ENCODE results near the gene TAX1BP3.
A peak's percentile ranks its signal among the peaks of the same experiment; 100 is the strongest.
"Not testable (repeated sequence)": the region's sequence is repeated elsewhere in the genome, so short reads cannot be mapped to it uniquely, and the experiment has no call there.

Gene TAX1BP3

GRCh38 chr17:3704931-3705717, 36.7 kb upstream of the TAX1BP3 start:
- no peak for TF ChIP-seq CTCF (IDR thresholded peaks at IDR 0.05)
- no peaks in the 10 kb centered on the region for H3K27me3 ChIP-seq
- no peak overlapping the region for H3K27ac ChIP-seq
- H3K36me3 ChIP-seq, result no peaks in the 10 kb centered on the region
- H3K4me1 ChIP-seq (ENCODE audit: control insufficient read depth in 1 of 2, insufficient read depth in 1 of 2, low read depth in 1 of 2, low read length in 1 of 2), result no peaks in the 10 kb centered on the region
- H3K4me3 ChIP-seq (ENCODE audit: low read depth in 1 of 2, low read length in 1 of 2), result no peak overlapping the region
- no peaks in the 10 kb centered on the region for H3K9me3 ChIP-seq

GRCh38 chr17:3702041-3702539, 33.7 kb upstream of the TAX1BP3 start:
- H3K27ac ChIP-seq; H3K9me3 ChIP-seq; H3K4me1 ChIP-seq (ENCODE audit: control insufficient read depth in 1 of 2, insufficient read depth in 1 of 2, low read depth in 1 of 2, low read length in 1 of 2); H3K36me3 ChIP-seq; H3K4me3 ChIP-seq (ENCODE audit: low read depth in 1 of 2, low read length in 1 of 2): not testable (repeated sequence)
- H3K27me3 ChIP-seq, result peaks cover 15% of the 10 kb centered on the region

- TF ChIP-seq CTCF (IDR thresholded peaks at IDR 0.05), result no peak
- H3K27me3 ChIP-seq, result peaks cover 34% of the 10 kb centered on the region
- H3K36me3 ChIP-seq, result no peaks in the 10 kb centered on the region
- H3K9me3 ChIP-seq, result no peaks in the 10 kb centered on the region
- peaks cover 14 to 17% of the 10 kb centered on the region in 2 experiments for H3K4me1 ChIP-seq (ENCODE audit: control insufficient read depth in 1 of 2, insufficient read depth in 1 of 2, low read depth in 1 of 2, low read length in 1 of 2)
- H3K27ac ChIP-seq, result no peak overlapping the region
- H3K4me3 ChIP-seq (ENCODE audit: low read depth in 1 of 2, low read length in 1 of 2), result no peak overlapping the region
Observed at GRCh38 chr17:3699951-3700350, 31.6 kb upstream of the TAX1BP3 start.

- no peak overlapping the region for H3K4me3 ChIP-seq (ENCODE audit: low read depth in 1 of 2, low read length in 1 of 2)
- no peak for TF ChIP-seq CTCF (IDR thresholded peaks at IDR 0.05)
- peaks cover 14 to 17% of the 10 kb centered on the region in 2 experiments for H3K4me1 ChIP-seq (ENCODE audit: control insufficient read depth in 1 of 2, insufficient read depth in 1 of 2, low read depth in 1 of 2, low read length in 1 of 2)
- no peak overlapping the region for H3K27ac ChIP-seq
- peaks cover 52% of the 10 kb centered on the region for H3K27me3 ChIP-seq
- H3K36me3 ChIP-seq, result no peaks in the 10 kb centered on the region
- no peaks in the 10 kb centered on the region for H3K9me3 ChIP-seq
Observed at GRCh38 chr17:3698139-3698538, 29.8 kb upstream of the TAX1BP3 start.

- Histone ChIP-seq H3K27ac (no peak overlapping the region), H3K27me3 (peaks cover 62% of the 10 kb centered on the region)
- no peak for TF ChIP-seq CTCF (IDR thresholded peaks at IDR 0.05)
Observed at GRCh38 chr17:3697103-3697476, 28.7 kb upstream of the TAX1BP3 start.

GRCh38 chr17:3695723-3696411, 27.5 kb upstream of the TAX1BP3 start, which contains the start of gene P2RX5:
P2RX5 (minus strand) TSS chr17:3696155; CDS start chr17:3696005, 150 bp downstream.
- no peaks in the 10 kb centered on the region for H3K9me3 ChIP-seq
- H3K4me3 ChIP-seq (ENCODE audit: low read depth in 1 of 2, low read length in 1 of 2), result peak within 1 kb of the TSS; percentile 61 to 68
- H3K36me3 ChIP-seq, result no peaks in the 10 kb centered on the region
- H3K27ac ChIP-seq, result peak within 1 kb of the TSS; percentile 29
- H3K27me3 ChIP-seq, result peaks cover 62% of the 10 kb centered on the region
- H3K4me1 ChIP-seq (ENCODE audit: control insufficient read depth in 1 of 2, insufficient read depth in 1 of 2, low read depth in 1 of 2, low read length in 1 of 2), result peaks cover 14 to 17% of the 10 kb centered on the region in 2 experiments
- TF ChIP-seq CTCF (IDR thresholded peaks at IDR 0.05), result no peak

More at GRCh38 chr17:3697103-3697476, 28.7 kb upstream of the TAX1BP3 start:
- H3K4me3 ChIP-seq (ENCODE audit: low read depth in 1 of 2, low read length in 1 of 2), result no peak overlapping the region
- H3K36me3 ChIP-seq, result no peaks in the 10 kb centered on the region
- H3K4me1 ChIP-seq (ENCODE audit: control insufficient read depth in 1 of 2, insufficient read depth in 1 of 2, low read depth in 1 of 2, low read length in 1 of 2), result peaks cover 14 to 17% of the 10 kb centered on the region in 2 experiments
- no peaks in the 10 kb centered on the region for H3K9me3 ChIP-seq
